ENCODE data around the gene IGFL1.
"Not testable (repeated sequence)": the region's sequence is repeated elsewhere in the genome, so short reads cannot be mapped to it uniquely, and the experiment has no call there.

IGFL1 gene

DNA sequence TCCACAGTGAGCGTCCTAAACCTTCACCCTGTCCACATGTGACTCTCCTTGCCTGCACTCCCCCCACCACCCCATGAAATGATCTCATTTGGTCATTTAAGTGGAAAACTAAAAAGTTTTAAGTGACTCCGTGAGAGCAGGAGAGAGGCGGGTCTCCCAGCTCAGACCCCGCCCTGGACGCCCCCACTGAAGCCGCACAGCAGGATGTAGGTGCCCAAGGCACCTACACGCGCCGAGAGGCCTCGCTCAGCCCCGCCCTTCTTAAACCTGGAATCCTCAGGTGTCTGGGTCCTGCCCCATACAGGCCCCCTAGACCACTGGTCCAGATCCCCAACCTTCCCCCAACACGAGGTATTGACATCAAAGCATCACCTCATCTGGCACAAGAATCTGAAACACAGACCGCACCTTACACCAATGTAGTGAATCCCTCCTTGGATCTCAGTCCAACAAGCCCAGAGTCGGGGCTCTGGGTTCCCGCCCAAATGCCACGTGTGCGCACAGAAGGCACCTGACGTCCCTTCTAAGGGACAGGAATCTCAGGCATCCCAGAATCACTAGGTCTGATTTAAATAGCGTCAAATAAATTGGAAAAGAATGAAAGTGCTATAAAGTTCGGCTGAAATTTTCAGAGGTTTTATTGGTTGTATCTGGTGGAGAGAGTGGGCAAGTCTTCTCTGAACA is 3.5 kb downstream of the IGFL1 start:
- no peaks in the 10 kb centered on the region for H3K36me3 ChIP-seq (ENCODE audit: control insufficient read depth, insufficient read depth, low read length)
- H3K4me3 ChIP-seq (ENCODE audit: low read depth, low read length): no peak overlapping the region
- H3K27me3 ChIP-seq (ENCODE audit: control insufficient read depth, insufficient read depth, low read length): no peaks in the 10 kb centered on the region
- H3K4me1 ChIP-seq (ENCODE audit: control insufficient read depth, insufficient read depth, low read length): no peaks in the 10 kb centered on the region
- no peak overlapping the region for H3K9ac ChIP-seq (ENCODE audit: low read depth, low read length)
- H3K9me3 ChIP-seq (ENCODE audit: control insufficient read depth, insufficient read depth, low read length): no peaks in the 10 kb centered on the region

- H3K36me3 ChIP-seq (ENCODE audit: control insufficient read depth, insufficient read depth, low read length); H3K27me3 ChIP-seq (ENCODE audit: control insufficient read depth, insufficient read depth, low read length); H3K9me3 ChIP-seq (ENCODE audit: control insufficient read depth, insufficient read depth, low read length); H3K9ac ChIP-seq (ENCODE audit: low read depth, low read length); H3K4me3 ChIP-seq (ENCODE audit: low read depth, low read length); H3K4me1 ChIP-seq (ENCODE audit: control insufficient read depth, insufficient read depth, low read length): not testable (repeated sequence)
Observed at GRCh38 chr19:46233871-46234270, 4.3 kb downstream of the IGFL1 start.

DNA sequence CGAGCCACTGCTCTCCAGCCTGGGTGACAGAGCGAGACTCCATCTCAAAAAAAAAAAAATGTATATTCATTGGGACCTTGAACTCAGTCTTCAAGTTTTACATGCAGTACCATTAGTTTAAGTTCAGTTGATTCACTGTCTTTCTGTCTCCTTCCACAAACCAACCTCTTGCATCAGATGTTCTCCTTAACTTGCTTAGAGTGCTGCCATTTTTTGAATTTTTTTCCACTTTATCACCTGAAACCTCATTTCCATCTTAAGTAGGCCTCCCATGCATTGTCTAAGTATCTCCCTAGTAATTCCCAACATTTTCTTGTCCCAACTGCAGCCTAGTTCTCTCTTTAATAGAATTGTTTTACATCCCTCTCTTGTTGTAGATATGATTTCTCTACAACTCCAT is 8.6 kb downstream of the IGFL1 start:
- not testable (repeated sequence) for H3K27me3 ChIP-seq (ENCODE audit: control insufficient read depth, insufficient read depth, low read length)

GRCh38 chr19:46239193-46240024 is 9.9 kb downstream of the IGFL1 start:
- Histone ChIP-seq H3K9me3 (ENCODE audit: control insufficient read depth, insufficient read depth, low read length) (no peaks in the 10 kb centered on the region), H3K4me3 (ENCODE audit: low read depth, low read length) (no peak overlapping the region), H3K36me3 (ENCODE audit: control insufficient read depth, insufficient read depth, low read length) (no peaks in the 10 kb centered on the region), H3K4me1 (ENCODE audit: control insufficient read depth, insufficient read depth, low read length) (no peaks in the 10 kb centered on the region), H3K27me3 (ENCODE audit: control insufficient read depth, insufficient read depth, low read length) (no peaks in the 10 kb centered on the region), H3K9ac (ENCODE audit: low read depth, low read length) (no peak overlapping the region)

More for the DNA sequence above, 8.6 kb downstream of the IGFL1 start:
- H3K9me3 ChIP-seq (ENCODE audit: control insufficient read depth, insufficient read depth, low read length); H3K4me3 ChIP-seq (ENCODE audit: low read depth, low read length); H3K36me3 ChIP-seq (ENCODE audit: control insufficient read depth, insufficient read depth, low read length); H3K9ac ChIP-seq (ENCODE audit: low read depth, low read length); H3K4me1 ChIP-seq (ENCODE audit: control insufficient read depth, insufficient read depth, low read length): not testable (repeated sequence)

GRCh38 chr19:46240693-46241092 is 11.2 kb downstream of the IGFL1 start:
- Histone ChIP-seq H3K4me3 (ENCODE audit: low read depth, low read length) (no peak overlapping the region), H3K36me3 (ENCODE audit: control insufficient read depth, insufficient read depth, low read length) (no peaks in the 10 kb centered on the region), H3K9ac (ENCODE audit: low read depth, low read length) (no peak overlapping the region), H3K4me1 (ENCODE audit: control insufficient read depth, insufficient read depth, low read length) (no peaks in the 10 kb centered on the region), H3K27me3 (ENCODE audit: control insufficient read depth, insufficient read depth, low read length) (no peaks in the 10 kb centered on the region), H3K9me3 (ENCODE audit: control insufficient read depth, insufficient read depth, low read length) (no peaks in the 10 kb centered on the region)

- Histone ChIP-seq H3K36me3 (ENCODE audit: control insufficient read depth, insufficient read depth, low read length) (no peaks in the 10 kb centered on the region), H3K9ac (ENCODE audit: low read depth, low read length) (no peak overlapping the region), H3K4me1 (ENCODE audit: control insufficient read depth, insufficient read depth, low read length) (no peaks in the 10 kb centered on the region), H3K9me3 (ENCODE audit: control insufficient read depth, insufficient read depth, low read length) (no peaks in the 10 kb centered on the region), H3K27me3 (ENCODE audit: control insufficient read depth, insufficient read depth, low read length) (no peaks in the 10 kb centered on the region), H3K4me3 (ENCODE audit: low read depth, low read length) (no peak overlapping the region)
Observed at GRCh38 chr19:46241626-46242025, 12.1 kb downstream of the IGFL1 start.

GRCh38 chr19:46243081-46243654 is 13.6 kb downstream of the IGFL1 start:
- H3K9me3 ChIP-seq (ENCODE audit: control insufficient read depth, insufficient read depth, low read length); H3K9ac ChIP-seq (ENCODE audit: low read depth, low read length); H3K36me3 ChIP-seq (ENCODE audit: control insufficient read depth, insufficient read depth, low read length); H3K4me1 ChIP-seq (ENCODE audit: control insufficient read depth, insufficient read depth, low read length); H3K27me3 ChIP-seq (ENCODE audit: control insufficient read depth, insufficient read depth, low read length); H3K4me3 ChIP-seq (ENCODE audit: low read depth, low read length): not testable (repeated sequence)

DNA sequence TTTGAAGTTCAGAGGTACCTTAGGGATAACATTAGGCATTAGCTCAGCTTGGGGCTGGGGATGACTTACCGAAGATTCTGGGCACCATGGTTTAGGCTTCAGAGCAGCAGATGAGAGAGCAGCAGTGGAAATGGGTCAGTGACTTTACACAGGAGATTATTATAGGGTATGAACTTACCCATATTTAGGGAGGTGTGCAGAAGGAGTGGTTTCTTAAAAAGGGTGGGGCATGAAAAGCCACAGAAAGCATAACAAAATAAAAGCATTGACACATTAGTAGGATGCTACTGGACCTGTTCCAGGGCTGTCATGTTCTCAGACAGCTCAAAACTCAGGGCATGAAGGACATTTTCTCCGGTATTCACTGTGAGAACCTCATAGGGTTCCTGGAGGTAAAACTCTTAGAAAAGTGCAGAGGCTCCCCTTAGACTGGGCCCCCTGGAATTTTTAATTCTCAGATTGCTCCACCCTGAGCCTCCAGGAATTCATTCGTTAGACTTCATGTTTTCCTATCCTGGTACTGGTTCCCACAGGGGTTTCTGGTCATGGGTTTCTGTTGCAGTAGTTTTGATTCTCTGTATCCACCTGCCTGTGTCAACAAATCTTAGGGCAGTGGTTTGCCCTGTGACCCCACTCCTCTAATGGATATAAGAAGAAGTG is 20.7 kb downstream of the IGFL1 start:
- no peak overlapping the region for H3K9ac ChIP-seq (ENCODE audit: low read depth, low read length)
- H3K27me3 ChIP-seq (ENCODE audit: control insufficient read depth, insufficient read depth, low read length): no peaks in the 10 kb centered on the region
- no peaks in the 10 kb centered on the region for H3K4me1 ChIP-seq (ENCODE audit: control insufficient read depth, insufficient read depth, low read length)
- H3K9me3 ChIP-seq (ENCODE audit: control insufficient read depth, insufficient read depth, low read length): no peaks in the 10 kb centered on the region
- H3K4me3 ChIP-seq (ENCODE audit: low read depth, low read length): no peak overlapping the region
- H3K36me3 ChIP-seq (ENCODE audit: control insufficient read depth, insufficient read depth, low read length): no peaks in the 10 kb centered on the region

DNA sequence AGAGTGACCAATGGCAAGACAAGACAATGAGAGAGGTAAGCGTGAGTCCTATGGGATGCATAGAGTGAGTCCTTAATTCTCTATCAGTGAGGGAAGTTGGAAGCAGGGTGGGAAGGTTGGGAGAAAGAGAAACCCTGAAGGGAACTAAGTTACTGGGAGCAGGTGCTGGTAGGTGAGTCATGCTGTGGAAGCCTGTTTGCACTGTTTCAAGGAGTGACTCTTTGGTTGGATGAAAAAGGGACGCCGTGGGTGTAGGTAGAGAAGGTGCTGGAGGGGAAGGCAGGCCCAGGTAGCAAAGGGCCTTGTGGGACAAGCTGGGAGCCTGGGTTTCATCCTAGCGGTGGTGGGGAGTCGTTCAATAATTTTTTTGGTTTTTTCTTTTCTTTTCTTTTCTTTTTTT is 21.9 kb downstream of the IGFL1 start:
- Histone ChIP-seq H3K9ac (ENCODE audit: low read depth, low read length) (no peak overlapping the region), H3K4me1 (ENCODE audit: control insufficient read depth, insufficient read depth, low read length) (no peaks in the 10 kb centered on the region), H3K27me3 (ENCODE audit: control insufficient read depth, insufficient read depth, low read length) (no peaks in the 10 kb centered on the region), H3K9me3 (ENCODE audit: control insufficient read depth, insufficient read depth, low read length) (no peaks in the 10 kb centered on the region), H3K4me3 (ENCODE audit: low read depth, low read length) (no peak overlapping the region), H3K36me3 (ENCODE audit: control insufficient read depth, insufficient read depth, low read length) (no peaks in the 10 kb centered on the region)

- no peak overlapping the region for H3K9ac ChIP-seq (ENCODE audit: low read depth, low read length)
- no peaks in the 10 kb centered on the region for H3K4me1 ChIP-seq (ENCODE audit: control insufficient read depth, insufficient read depth, low read length)
- H3K9me3 ChIP-seq (ENCODE audit: control insufficient read depth, insufficient read depth, low read length): no peaks in the 10 kb centered on the region
- no peak overlapping the region for H3K4me3 ChIP-seq (ENCODE audit: low read depth, low read length)
- H3K27me3 ChIP-seq (ENCODE audit: control insufficient read depth, insufficient read depth, low read length): no peaks in the 10 kb centered on the region
- H3K36me3 ChIP-seq (ENCODE audit: control insufficient read depth, insufficient read depth, low read length): no peaks in the 10 kb centered on the region
Observed at GRCh38 chr19:46254776-46255175, 25.2 kb downstream of the IGFL1 start.

GRCh38 chr19:46256855-46257254 is 27.3 kb downstream of the IGFL1 start:
- Histone ChIP-seq H3K27me3 (ENCODE audit: control insufficient read depth, insufficient read depth, low read length) (no peaks in the 10 kb centered on the region), H3K4me1 (ENCODE audit: control insufficient read depth, insufficient read depth, low read length) (no peaks in the 10 kb centered on the region), H3K4me3 (ENCODE audit: low read depth, low read length) (no peak overlapping the region), H3K36me3 (ENCODE audit: control insufficient read depth, insufficient read depth, low read length) (no peaks in the 10 kb centered on the region), H3K9me3 (ENCODE audit: control insufficient read depth, insufficient read depth, low read length) (no peaks in the 10 kb centered on the region), H3K9ac (ENCODE audit: low read depth, low read length) (no peak overlapping the region)

Data from iPS-15b (cell line).